Stimulated activated CD4-positive, alpha-beta T cell treated with anti-CD3 and anti-CD28 coated beads, Interleukin-4, amount 100 ng/mL, for 48 hours (primary cell): Measurements from ENCODE around the gene SPRR3.

ENCODE experiments used
- DNase-seq, 2 donors: peaks; one replicate each; pipeline ENCODE4 v3.0.0-alpha.2; 2020; ENCODE audit warnings: low read depth in 2 of 2

The SPRR3 gene

GRCh38 chr1:153001382-153001781 lies at the start of gene SPRR3:
Gene SPRR3, plus strand, starts transcription at chr1:153001749. Its CDS starts 1,272 bp downstream, at chr1:153003021.
- DNase-seq = no peak

GRCh38 chr1:152953761-152954160 lies 47.8 kb upstream of the SPRR3 start:
- DNase-seq = no peak

GRCh38 chr1:152954436-152954835 lies 47.1 kb upstream of the SPRR3 start:
- no peak for DNase-seq

GRCh38 chr1:152957561-152957960 lies 44.0 kb upstream of the SPRR3 start:
- DNase-seq = no peak

- DNase-seq = no peak
Measured at GRCh38 chr1:152959273-152959672, 42.3 kb upstream of the SPRR3 start.

GRCh38 chr1:152959801-152960451 lies 41.6 kb upstream of the SPRR3 start:
- no peak for DNase-seq

GRCh38 chr1:152960452-152961044 lies 41.0 kb upstream of the SPRR3 start:
- no peak for DNase-seq

GRCh38 chr1:152961226-152961891 lies 40.2 kb upstream of the SPRR3 start:
- no peak for DNase-seq

- no peak for DNase-seq
Measured at GRCh38 chr1:152962876-152963415, 38.6 kb upstream of the SPRR3 start.

- DNase-seq = no peak
Measured at GRCh38 chr1:152964536-152964935, 37.0 kb upstream of the SPRR3 start.

- no peak for DNase-seq
Measured at GRCh38 chr1:152965853-152966252, 35.7 kb upstream of the SPRR3 start.

GRCh38 chr1:152967201-152967600 lies 34.3 kb upstream of the SPRR3 start:
- DNase-seq = no peak

- no peak for DNase-seq
Measured at GRCh38 chr1:152968248-152968647, 33.3 kb upstream of the SPRR3 start.

GRCh38 chr1:152969036-152969435 lies 32.5 kb upstream of the SPRR3 start:
- DNase-seq = no peak

GRCh38 chr1:152970495-152970894 lies 31.1 kb upstream of the SPRR3 start, which contains the start of gene SPRR4:
Gene SPRR4, plus strand, starts transcription at chr1:152970648. Its CDS starts 1,243 bp downstream, at chr1:152971891.
- no peak for DNase-seq

GRCh38 chr1:152972196-152972886 lies 29.2 kb upstream of the SPRR3 start:
- no peak for DNase-seq

- DNase-seq = no peak
Measured at GRCh38 chr1:152976688-152977087, 24.9 kb upstream of the SPRR3 start.

- no peak for DNase-seq
Measured at GRCh38 chr1:152977614-152978013, 23.9 kb upstream of the SPRR3 start.

GRCh38 chr1:152980676-152981075 lies 20.9 kb upstream of the SPRR3 start:
- DNase-seq = no peak

- no peak for DNase-seq
Measured at GRCh38 chr1:152981146-152981871, 20.2 kb upstream of the SPRR3 start.

- no peak for DNase-seq
Measured at GRCh38 chr1:152982076-152982475, 19.5 kb upstream of the SPRR3 start.
